Hypothalamus (tissue), 51 donors: ENCODE data around the gene SACS.

ENCODE experiments used
- DNase-seq, 51 donors: peaks; one replicate each; lab custom pipeline; 2025; lab: John Stamatoyannopoulos, UW

SACS gene

DNA sequence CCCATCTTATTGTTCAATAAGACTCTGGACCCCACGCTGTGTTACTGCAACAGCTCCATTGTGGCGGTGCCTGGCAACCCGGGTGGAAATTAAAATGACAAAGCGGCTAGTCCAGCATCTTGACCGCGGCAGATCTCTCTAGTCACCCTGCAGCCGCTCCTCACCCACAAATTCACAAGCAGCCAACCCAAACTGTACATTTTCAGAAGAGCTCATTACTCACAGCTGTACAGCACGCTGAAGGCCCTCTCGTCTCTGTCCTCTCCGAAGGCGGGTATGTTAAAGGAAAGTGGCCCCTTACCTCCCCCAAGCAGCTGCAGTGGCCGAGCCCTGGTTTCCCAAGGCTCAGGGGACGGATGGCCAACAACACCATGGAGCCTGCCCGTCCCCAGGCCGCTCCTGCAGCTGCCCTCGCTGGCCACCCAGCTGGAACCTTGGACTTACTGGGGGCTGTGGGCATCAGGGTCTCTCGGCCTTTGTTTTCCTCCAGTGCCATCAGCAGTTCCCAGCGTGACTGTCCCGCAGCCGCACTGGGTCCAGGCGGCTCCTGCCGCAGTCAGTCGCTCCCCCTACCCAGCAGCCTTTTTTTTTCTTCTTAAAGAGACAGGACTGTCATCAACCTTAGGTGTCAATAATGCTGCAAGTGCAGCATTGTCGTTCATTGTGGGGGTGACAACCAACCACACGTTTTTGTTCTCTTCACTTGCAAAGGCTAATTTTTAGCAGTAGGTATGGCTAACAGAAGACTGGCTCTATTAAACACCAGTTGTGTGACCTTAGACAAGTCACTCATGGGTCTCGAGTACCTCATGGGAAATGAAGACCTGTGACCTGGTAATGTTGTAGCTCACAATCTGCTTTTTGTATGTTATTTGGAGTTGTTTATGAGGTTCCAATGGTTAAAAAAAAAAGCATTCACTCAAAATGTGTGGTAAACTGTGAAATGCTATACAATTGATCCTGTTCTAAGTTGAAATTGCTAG is at the start of gene SACS:
Gene SACS, minus strand, starts transcription at position 532 of the 983 bp plus-strand sequence. CDS start 22,463 bp downstream, outside the sequence.
- DNase-seq: peak in 46 of 51 donors; percentile 8 to 84 (median 49)

- DNase-seq: no peak
Observed at GRCh38 chr13:23480324-23480723, 46.8 kb upstream of the SACS start.

DNA sequence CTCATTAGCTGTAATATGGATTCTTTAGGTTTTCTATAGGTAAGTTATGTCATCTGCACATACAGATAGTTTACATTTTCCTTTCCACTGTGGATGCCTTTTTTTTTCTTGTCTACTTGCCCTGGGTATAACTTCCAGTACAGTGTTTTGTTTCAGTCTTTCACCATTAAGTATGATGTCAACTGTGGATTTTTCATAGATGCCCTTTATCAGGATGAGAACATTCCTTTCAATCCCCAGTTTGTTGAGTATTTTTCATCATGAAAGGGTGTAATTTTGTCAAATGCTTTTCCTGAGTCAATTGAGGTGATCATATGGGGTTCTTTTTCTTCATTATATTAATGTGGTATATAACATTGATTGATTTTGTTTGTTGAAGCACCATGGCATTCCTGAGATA is 43.6 kb upstream of the SACS start:
- DNase-seq: no peak

- DNase-seq: no peak
Observed at GRCh38 chr13:23473221-23473620, 39.7 kb upstream of the SACS start.

GRCh38 chr13:23472189-23472588 is 38.7 kb upstream of the SACS start:
- DNase-seq: no peak

DNA sequence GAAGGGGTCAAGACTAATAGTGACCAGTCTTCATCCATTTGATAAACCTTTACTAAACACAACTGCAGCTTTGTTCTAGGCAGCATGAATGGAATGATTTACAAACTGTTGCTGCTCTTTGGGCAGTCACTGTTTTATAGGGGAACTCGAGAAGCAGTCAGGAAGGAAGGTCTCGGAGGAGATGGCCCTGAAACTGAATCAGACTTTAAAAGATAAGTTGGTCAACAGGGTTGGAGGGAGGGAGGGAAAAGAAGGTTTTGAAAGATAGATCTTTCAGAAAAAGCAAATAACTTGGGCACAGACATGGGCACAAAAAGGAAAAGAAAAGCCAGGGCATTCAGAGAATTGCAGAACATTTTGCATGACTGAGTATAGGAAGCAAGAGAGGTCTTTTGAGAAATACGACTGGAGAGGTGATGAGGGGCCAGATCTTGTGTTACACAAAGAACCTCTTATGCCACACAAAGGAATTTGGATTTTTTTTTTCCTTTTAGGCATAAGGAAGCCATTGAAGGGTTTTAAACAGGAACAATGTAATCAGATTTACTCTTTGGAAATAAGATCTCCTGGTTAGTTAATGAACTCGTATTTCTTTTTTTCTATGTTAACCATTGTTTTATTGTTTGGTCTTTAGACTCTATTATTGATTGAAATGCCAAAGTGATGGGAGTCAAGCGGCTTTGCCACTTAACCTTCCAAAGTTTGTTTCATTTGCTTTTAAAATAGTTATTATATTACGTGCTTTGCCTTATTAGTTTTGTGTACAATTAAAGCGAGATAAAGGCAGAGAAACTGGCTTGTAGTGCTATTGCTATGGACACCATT is 37.5 kb upstream of the SACS start:
- peak in 1 of 51 donors; percentile 4 for DNase-seq

- DNase-seq: peak in 1 of 51 donors; percentile 8
Observed at GRCh38 chr13:23469951-23470421, 36.5 kb upstream of the SACS start.

DNA sequence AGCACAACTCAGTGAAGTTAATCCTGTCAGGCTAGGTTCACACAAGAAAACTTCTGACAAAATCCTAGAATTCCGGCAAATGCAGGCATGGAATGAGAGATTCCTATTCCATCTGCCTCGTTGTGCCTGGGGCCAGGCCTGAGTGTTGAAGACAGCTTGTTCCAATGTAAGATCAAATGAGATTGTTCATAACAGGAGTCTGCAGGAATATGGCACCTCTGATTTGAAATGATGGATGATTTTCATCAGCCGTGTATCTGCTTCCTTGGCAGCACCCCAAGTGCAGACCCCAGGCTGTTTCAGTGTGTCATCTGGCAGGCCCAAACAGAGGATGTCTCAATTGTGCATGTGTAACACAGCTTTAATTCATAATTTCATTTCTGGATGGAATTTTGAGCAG is 35.3 kb upstream of the SACS start:
- DNase-seq: no peak

GRCh38 chr13:23467932-23468278 is 34.4 kb upstream of the SACS start:
- DNase-seq: no peak

- peak in 6 of 51 donors; percentile 1 to 24 (median 5) for DNase-seq
Observed at GRCh38 chr13:23467048-23467931, 33.8 kb upstream of the SACS start.

DNA sequence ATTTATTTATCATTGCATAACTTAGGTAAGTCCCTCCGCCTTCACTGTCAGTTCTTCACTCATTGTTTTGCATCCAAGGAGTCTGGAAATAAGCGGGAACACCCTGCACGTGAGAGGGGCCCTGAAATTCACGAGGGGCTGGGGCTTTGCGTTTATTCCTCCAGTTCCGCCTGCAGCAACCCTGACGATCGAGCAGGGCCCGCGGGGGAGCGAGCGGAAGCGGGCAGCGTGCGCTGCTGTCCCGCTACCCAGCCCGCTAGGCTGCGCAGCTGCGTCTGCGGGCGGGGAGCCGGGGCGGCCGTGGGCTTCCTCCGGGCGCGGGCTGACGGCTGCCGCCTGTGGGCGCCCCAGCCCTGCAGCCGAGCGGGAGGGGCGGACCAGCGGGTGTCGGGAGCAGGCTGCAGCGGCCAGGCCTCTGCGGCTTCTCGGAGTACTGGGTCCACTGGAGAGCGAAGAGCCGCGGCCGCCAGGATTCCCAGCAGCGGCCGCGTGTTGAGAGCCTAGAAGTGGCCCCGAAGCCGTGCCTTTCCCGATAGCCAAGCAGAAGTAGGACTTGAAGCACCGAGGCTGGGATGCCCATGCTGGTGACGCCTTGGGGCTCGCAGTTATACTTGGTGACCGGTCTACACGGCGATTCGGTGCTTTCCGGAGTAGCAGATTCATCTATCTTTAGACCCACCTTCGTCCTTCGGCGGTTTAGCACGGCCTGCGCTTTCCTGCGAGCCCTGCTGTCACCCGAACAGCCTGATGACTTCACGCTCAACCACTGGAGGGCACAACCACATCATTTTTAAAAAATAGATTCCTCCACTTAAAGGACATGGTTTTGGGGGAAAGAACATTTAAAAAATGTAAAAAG is 32.9 kb upstream of the SACS start:
- peak; percentile 21 to 89 (median 64) for DNase-seq

- DNase-seq: no peak
Observed at GRCh38 chr13:23463661-23464060, 30.2 kb upstream of the SACS start.

DNA sequence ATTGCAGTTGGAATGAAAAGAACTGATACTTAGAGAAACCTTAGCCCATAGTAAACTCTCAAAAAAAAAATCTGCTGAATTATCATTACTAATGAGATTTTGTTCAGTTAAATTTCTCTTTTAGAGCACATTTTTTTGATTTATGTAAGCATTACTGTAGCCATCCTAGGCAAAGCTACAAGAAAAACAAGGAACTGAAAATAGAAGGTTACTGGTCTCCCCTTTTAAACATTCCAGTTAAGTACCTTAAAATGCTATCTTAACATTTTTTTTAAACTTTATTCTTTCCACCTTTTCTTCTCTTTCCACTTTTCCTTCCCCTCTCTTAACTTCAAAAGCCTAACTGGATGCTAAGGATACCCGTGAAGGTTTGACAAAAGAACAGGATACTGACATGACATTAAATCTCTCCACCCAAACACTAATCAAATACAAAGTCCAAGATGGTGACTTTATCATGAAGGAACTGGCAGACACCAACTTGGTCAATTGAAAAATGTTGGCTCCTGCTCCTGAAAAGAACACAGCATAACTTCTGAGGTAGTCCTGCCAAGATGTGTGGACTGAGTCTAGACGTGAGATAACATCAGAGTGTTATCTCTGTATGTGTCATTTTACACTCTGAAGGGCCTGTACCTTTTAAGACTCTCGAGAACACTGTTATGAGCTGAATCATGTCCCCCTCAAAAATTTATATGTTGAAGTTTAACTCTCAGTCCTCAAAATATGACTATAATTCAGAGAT is 29.5 kb upstream of the SACS start:
- no peak for DNase-seq

DNA sequence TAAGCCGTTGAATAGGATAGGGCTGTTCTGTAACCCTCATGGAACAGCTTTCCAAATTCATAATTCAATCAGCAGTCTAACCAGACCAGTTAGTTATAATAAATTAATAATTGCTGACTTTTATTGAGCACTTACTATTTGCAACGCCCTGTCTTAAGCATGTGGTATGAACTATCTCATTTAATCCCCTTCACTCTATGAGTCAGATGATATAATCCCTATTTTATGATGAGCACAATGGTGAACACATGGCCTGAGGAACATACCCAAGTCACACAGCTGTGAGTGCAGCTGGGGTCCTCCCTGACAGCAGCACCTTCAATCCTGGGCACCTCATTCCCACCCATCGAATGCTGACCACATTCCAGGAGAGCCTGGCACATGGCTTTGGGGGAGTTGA is 28.0 kb upstream of the SACS start:
- no peak for DNase-seq

DNA sequence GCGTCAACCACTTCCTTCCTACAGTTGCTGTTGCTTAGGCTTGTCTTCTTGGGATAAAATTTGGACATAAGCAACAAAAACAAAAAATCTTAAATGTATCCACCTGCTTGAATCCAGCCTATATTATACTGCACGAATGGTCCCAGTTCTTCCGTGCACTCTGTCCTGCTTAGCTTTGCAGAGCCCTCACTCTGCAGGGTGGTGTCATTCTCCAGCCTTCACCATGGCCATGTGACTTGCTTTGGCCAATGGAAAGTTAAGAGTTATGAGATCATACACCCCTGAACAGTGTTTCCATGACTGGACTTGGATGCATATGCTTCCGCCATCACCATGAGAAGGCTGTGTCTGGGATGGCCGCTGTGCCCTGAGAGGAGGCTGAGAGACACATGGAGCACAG is 27.4 kb upstream of the SACS start:
- no peak for DNase-seq

GRCh38 chr13:23460309-23460708 is 26.8 kb upstream of the SACS start:
- DNase-seq: no peak

- DNase-seq: no peak
Observed at GRCh38 chr13:23458989-23459388, 25.5 kb upstream of the SACS start.

DNA sequence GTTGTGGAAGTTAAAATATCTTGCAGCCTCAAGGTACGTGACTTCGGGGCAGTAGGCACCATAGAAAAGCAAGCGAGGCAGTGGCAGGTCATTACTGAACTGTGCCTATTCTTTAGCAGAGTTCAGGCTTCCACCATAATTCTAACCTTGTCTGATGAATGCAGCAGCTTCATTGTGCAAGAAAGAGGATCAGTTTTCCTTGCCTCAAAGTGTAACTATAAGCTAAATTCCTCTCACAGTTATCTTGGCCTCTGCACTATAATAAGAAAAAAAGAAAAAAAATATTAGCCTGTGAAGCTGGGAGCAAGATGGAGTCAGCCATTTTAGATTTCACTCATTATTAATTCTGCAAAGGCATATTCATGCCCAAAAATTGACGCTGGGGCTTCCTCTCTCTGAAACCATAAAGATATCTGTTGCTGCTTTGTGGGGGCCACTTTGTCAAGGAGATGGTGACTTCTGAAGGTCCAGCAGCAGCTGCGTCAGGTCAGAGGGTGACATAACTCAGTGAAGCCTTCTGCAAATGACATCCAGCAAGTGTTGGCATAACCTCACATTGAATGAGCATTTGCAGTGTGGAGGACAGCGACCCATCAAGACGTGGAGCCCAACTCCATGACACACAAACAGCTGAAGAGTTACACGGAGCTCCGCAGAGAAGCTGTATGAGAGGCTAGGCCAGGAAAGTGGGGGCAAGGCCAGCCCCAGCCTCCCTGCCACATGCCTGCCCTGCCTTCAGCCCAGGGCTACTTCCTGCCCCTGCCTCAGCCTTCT is 23.1 kb upstream of the SACS start:
- DNase-seq: no peak
